ENCODE data around the gene WWC2.

WWC2 gene

DNA sequence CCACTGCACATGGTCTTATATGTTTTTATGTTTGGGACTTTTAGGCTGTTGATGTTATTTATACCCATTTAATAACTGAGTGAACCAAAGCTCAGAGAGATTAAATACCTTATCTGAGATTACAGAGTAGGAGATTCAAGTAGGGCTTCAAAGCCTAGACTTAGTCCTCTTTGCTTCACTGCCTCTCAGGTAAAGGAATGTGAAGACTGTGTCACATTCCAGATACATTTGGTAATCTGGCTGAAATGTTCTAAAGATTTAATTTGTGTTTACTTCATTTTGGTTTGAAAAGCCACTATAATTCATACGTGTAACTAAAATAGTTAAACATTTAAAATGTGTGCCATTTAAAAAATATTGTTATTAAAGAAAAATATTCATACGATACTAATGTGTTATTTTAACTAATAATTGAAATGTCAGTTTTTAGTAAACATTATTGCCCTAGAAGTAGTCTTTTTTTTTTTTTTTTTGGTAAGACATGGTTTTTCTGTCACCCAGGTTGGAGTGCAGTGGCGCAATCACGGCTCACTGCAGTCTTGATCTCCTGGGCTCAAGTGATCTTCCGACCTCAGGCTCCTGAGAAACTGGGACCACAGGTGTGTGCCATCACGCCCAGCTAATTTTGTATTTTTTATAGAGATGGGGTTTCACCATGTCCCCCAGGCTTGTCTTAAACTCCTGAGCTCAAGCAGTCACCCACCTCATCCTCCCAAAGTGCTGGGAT, 54.3 kb downstream of the WWC2 start:
- TF ChIP-seq, protein P1, sequence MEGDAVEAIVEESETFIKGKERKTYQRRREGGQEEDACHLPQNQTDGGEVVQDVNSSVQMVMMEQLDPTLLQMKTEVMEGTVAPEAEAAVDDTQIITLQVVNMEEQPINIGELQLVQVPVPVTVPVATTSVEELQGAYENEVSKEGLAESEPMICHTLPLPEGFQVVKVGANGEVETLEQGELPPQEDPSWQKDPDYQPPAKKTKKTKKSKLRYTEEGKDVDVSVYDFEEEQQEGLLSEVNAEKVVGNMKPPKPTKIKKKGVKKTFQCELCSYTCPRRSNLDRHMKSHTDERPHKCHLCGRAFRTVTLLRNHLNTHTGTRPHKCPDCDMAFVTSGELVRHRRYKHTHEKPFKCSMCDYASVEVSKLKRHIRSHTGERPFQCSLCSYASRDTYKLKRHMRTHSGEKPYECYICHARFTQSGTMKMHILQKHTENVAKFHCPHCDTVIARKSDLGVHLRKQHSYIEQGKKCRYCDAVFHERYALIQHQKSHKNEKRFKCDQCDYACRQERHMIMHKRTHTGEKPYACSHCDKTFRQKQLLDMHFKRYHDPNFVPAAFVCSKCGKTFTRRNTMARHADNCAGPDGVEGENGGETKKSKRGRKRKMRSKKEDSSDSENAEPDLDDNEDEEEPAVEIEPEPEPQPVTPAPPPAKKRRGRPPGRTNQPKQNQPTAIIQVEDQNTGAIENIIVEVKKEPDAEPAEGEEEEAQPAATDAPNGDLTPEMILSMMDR (IDR thresholded peaks at IDR 0.05; ENCODE audit: low read depth, low read length), result no peak
- DNase-seq (ENCODE audit: low read depth, low spot score), result no peak
- in situ Hi-C loops (cut with HindIII; ENCODE audit: low sequenced_read_pairs), result no loop called here
- H3K4me3 ChIP-seq (ENCODE audit: low read depth, low read length), result no peak overlapping the region

DNA sequence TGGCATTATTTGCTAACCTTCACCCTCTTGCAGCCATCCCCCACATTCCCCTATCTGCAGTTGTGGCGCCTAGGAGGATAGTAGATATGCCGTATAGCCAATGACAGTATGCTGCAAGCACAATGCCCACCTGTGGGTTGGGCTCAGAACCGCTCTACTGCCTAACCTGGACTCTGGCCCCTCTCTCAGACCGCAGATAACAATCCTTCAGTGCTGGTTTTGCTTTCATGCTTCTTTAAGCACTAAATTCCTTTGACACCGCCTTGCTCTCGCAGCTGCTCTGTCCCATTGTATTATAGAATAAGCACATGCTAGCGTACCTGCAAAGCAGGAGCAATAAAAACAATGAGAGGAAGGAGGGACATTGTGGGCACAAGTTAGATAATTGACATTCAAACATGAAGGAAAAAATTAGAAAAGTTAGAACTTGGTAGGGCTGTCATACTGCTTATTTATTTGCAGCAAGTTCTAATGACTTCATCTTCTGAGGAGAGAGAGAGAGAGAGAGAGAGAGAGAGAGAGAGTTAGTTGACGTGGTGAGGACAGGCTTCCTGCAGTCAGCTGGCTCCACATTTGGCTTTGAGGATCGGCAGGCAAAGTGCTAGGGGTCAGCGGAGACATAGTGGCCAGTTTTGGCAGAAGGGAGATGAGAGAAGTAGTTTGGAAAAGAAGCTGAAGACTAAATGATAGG, 55.8 kb downstream of the WWC2 start:
- in situ Hi-C loops (cut with HindIII; ENCODE audit: low sequenced_read_pairs), result no loop called here
- DNase-seq (ENCODE audit: low read depth, low spot score), result no peak
- H3K4me3 ChIP-seq (ENCODE audit: low read depth, low read length), result no peak overlapping the region
- TF ChIP-seq, protein P1 (IDR thresholded peaks at IDR 0.05; ENCODE audit: low read depth, low read length), result no peak

DNA sequence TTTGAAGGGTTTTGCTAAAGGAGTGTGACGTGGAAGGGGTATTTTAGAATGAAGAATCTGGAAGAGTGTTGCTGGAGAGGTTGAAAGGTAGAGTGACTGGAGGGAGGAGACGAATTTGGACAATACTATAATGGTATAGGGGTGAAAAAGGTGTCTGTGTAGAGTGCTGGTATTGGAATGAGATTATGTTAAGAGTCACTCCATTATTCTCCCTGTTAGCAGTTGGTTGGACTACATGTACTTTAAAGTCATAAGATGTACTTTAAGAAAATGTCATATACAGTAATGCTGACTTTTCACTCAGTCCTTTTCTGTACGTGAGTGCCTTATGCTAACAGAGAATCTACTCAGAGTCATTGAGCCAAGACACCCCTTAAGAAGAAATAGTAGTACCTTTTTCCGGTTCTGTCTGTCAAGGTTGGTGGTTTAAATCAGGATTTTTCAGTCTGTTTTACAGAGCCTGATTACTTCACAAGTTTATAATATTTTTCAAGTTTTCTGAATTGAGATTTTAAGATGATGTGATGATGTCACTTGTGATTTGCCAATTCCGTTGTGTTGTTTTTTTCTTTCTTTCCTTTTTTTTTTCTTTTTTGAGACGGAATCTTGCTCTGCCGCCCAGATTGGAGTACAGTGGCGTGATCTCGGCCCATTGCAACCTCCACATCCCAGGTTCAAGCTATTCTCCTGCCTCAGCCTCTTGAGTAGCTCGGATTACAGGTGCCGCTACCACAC, 56.6 kb downstream of the WWC2 start:
- TF ChIP-seq, protein P1 (IDR thresholded peaks at IDR 0.05; ENCODE audit: low read depth, low read length), result no peak
- H3K4me3 ChIP-seq (ENCODE audit: low read depth, low read length), result no peak overlapping the region
- in situ Hi-C loops (cut with HindIII; ENCODE audit: low sequenced_read_pairs), result no loop called here
- no peak for DNase-seq (ENCODE audit: low read depth, low spot score)

DNA sequence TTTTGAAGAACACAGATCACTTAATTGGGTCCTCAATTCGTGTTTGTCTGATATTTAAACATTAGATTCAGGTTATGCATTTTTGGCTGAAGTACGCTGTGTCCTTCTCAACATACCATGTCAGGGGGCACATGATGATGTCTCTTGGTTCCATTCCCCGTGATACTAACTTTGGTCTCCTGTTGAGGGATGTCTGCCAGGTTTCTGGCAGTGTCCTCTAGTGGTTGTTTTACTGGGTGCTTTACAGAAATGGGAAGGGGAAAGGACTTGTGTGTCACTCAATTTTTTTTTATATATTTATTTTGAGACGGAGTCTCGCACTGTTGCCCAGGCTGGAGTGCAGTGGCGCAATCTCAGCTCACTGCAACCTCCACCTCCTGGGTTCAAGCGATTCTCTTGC, 58.2 kb downstream of the WWC2 start:
- no peak overlapping the region for H3K4me3 ChIP-seq (ENCODE audit: low read depth, low read length)
- DNase-seq (ENCODE audit: low read depth, low spot score), result no peak
- TF ChIP-seq, protein P1 (IDR thresholded peaks at IDR 0.05; ENCODE audit: low read depth, low read length), result peak; percentile 10
- in situ Hi-C loops (cut with HindIII; ENCODE audit: low sequenced_read_pairs), result no loop called here

DNA sequence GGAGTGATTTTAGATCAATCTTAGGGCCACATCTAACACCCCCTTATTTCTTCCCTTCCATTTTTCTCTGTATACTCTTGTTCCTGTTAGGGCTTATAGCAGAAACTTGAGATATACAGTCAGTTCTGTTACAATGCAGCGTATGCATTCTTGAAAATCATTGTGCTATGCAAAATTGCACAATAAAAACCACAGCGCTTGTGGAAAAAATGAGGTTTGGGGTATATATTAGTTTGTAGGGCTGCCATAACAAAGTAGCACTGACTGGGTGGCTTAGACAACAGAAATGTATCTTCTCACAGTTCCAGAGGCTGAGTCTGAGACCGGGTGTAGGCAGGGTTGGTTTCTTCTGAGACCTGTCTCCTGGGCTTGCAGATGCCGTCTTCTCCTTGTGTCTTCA, 59.0 kb downstream of the WWC2 start:
- H3K4me3 ChIP-seq (ENCODE audit: low read depth, low read length), result no peak overlapping the region
- in situ Hi-C loops (cut with HindIII; ENCODE audit: low sequenced_read_pairs), result no loop called here
- DNase-seq (ENCODE audit: low read depth, low spot score), result peak; percentile 56
- TF ChIP-seq, protein P1 (IDR thresholded peaks at IDR 0.05; ENCODE audit: low read depth, low read length), result no peak

DNA sequence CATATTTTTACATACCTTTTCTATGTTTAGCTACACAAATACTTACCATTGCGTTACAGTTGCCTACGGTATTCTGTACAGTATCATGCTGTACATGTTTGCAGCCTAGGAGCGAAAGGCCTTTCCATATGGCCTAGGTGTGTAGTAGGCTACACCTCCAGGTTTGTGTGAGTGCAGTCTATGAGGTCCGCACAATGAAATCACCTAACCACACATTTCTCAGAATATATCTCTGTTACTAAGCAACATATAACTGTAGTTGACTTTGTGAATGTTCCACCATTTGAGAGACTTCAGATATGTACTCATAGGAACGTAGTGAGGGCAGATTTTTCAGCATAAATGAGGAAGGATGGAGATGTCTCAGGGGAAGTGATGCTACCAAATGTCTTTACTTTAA, 62.6 kb downstream of the WWC2 start:
- in situ Hi-C loops (cut with HindIII; ENCODE audit: low sequenced_read_pairs), result no loop called here
- TF ChIP-seq, protein P1 (IDR thresholded peaks at IDR 0.05; ENCODE audit: low read depth, low read length), result no peak
- no peak for DNase-seq (ENCODE audit: low read depth, low spot score)
- H3K4me3 ChIP-seq (ENCODE audit: low read depth, low read length), result no peak overlapping the region
